Suprapubic skin (tissue), 3 donors: ENCODE measurements around the gene RSPO4.

Experiments used
- CTCF ChIP-seq, 2 donors: fragments of 200-600 bp in 1 of 2; fragments of 450-650 bp in 1 of 2; sonication (generic) in 1 of 2; IDR thresholded peaks; one replicate each; pipeline ENCODE4 v1.5.1; 2016 to 2019; ENCODE audit warnings: antibody characterized with exemption in 2 of 2, mild to moderate bottlenecking in 1 of 2, moderate library complexity in 1 of 2
- EP300 ChIP-seq: sonication (generic); formaldehyde crosslinking; IDR thresholded peaks from one replicate; pipeline ENCODE4 v1.6.1; 2017; ENCODE audit warnings: antibody characterized with exemption
- POLR2A ChIP-seq, 2 donors: fragments of 450-650 bp; IDR thresholded peaks; one replicate each; pipeline ENCODE4 v1.6.1; 2017; ENCODE audit warnings: antibody characterized with exemption in 2 of 2, mild to moderate bottlenecking in 2 of 2, moderate library complexity in 2 of 2

DNA sequence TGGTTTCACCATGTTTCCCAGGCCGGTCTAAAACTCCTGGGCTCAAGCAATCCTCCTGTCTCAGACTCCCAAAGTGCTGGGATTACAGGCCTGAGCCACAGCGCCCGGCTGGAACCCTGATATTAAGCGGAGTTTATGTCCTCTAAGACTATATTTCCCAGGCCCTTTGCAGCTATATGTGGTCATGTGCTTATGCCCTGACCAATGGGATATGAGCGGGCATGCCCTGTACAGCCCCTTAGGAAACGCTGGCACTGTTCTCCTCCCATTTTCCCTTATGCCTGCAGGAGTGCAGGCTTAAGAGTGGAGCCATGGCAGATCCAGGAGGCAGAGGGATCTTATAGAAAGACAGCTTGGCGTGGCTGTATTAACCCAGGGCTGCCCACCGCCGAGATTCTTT, 29.9 kb downstream of the RSPO4 start:
- TF ChIP-seq CTCF (IDR thresholded peaks at IDR 0.05) (no peak), POLR2A (IDR thresholded peaks at IDR 0.05) (no peak), EP300 (no peak)
